ENCODE results near the gene PTGES2. TPM values are rescaled to one million over a fixed set of nuclear protein-coding genes. Genes with fewer than 3 reads are reported as not detected.

PTGES2 gene
- total RNA-seq, 2 donors from 2014 or later: 73.5 to 84.5 TPM

GRCh38 chr9:128159784-128160602, 32.5 kb upstream of the PTGES2 start, which contains the start of gene BBLN:
TSS of gene BBLN (plus strand) at chr9:128160265. CDS start at chr9:128160408, 143 bp downstream.
- peak within 1 kb of the TSS; percentile 88 for H3K9ac ChIP-seq (ENCODE audit: extremely low read depth, low read length, poor library complexity, severe bottlenecking)
- H3K27me3 Mint-ChIP-seq (ENCODE audit: insufficient read depth): peaks cover 3% of the 10 kb centered on the region
- no peaks in the 10 kb centered on the region for H3K27me3 ChIP-seq (ENCODE audit: control insufficient read depth, insufficient read depth, low read length, poor library complexity, severe bottlenecking)
- no peaks in the 10 kb centered on the region for H3K4me1 ChIP-seq (ENCODE audit: control insufficient read depth, insufficient read depth, low read length)
- no peaks in the 10 kb centered on the region for H3K9me3 ChIP-seq (ENCODE audit: control insufficient read depth, low read length)
- WGBS, 2 experiments (ENCODE audit: insufficient coverage in 1 of 2, insufficient read length in 1 of 2): 1 to 7% methylated on average over 3 to 74 of the region's 77 CpGs
- H3K4me1 Mint-ChIP-seq: peaks cover 6% of the 10 kb centered on the region
- H3K9me3 Mint-ChIP-seq: no peaks in the 10 kb centered on the region
- H3K4me3 ChIP-seq (ENCODE audit: low read length): peak within 1 kb of the TSS; percentile 95
- DNase-seq: peak; percentile 99
- H3K27ac ChIP-seq (ENCODE audit: low read depth, low read length): peak within 1 kb of the TSS; percentile 69
- no peak for TF ChIP-seq CTCF (conservative IDR thresholded peaks at IDR 0.05)
- peaks cover 21% of the 10 kb centered on the region for H3K36me3 Mint-ChIP-seq (ENCODE audit: low read depth)
- peak within 1 kb of the TSS; percentile 81 for H3K27ac Mint-ChIP-seq
- peak within 1 kb of the TSS; percentile 71 for H3K4me3 Mint-ChIP-seq
- peaks cover 28% of the 10 kb centered on the region for H3K36me3 ChIP-seq (ENCODE audit: control insufficient read depth, insufficient read depth, low read length)

- no peak for DNase-seq
- Mint-ChIP-seq H3K27me3 (ENCODE audit: insufficient read depth) (peaks cover 3% of the 10 kb centered on the region), H3K9me3 (no peaks in the 10 kb centered on the region)
These were observed 31.9 kb upstream of the PTGES2 start for GRCh38 chr9:128159522-128159783.

GRCh38 chr9:128155736-128156500, 28.4 kb upstream of the PTGES2 start:
- Mint-ChIP-seq H3K27me3 (ENCODE audit: insufficient read depth) (peaks cover 3% of the 10 kb centered on the region), H3K36me3 (ENCODE audit: low read depth) (no peaks in the 10 kb centered on the region), H3K4me3 (no peak overlapping the region), H3K27ac (no peak overlapping the region), H3K4me1 (peaks cover 2% of the 10 kb centered on the region), H3K9me3 (no peaks in the 10 kb centered on the region)
- Histone ChIP-seq H3K27ac (ENCODE audit: low read depth, low read length) (no peak overlapping the region), H3K9me3 (ENCODE audit: control insufficient read depth, low read length) (no peaks in the 10 kb centered on the region), H3K4me1 (ENCODE audit: control insufficient read depth, insufficient read depth, low read length) (no peaks in the 10 kb centered on the region), H3K27me3 (ENCODE audit: control insufficient read depth, insufficient read depth, low read length, poor library complexity, severe bottlenecking) (no peaks in the 10 kb centered on the region), H3K36me3 (ENCODE audit: control insufficient read depth, insufficient read depth, low read length) (no peaks in the 10 kb centered on the region), H3K9ac (ENCODE audit: extremely low read depth, low read length, poor library complexity, severe bottlenecking) (no peak overlapping the region), H3K4me3 (ENCODE audit: low read length) (no peak overlapping the region)
- WGBS, 2 experiments (ENCODE audit: insufficient coverage in 1 of 2, insufficient read length in 1 of 2): 91 to 94% methylated on average over 2 to 7 of the region's 7 CpGs
- no peak for DNase-seq
- no peak for TF ChIP-seq CTCF (conservative IDR thresholded peaks at IDR 0.05)

More at GRCh38 chr9:128159522-128159783, 31.9 kb upstream of the PTGES2 start:
- Histone ChIP-seq H3K4me3 (ENCODE audit: low read length) (peak overlapping the region; percentile 71), H3K9ac (ENCODE audit: extremely low read depth, low read length, poor library complexity, severe bottlenecking) (peak overlapping the region; percentile 45), H3K4me1 (ENCODE audit: control insufficient read depth, insufficient read depth, low read length) (no peaks in the 10 kb centered on the region), H3K36me3 (ENCODE audit: control insufficient read depth, insufficient read depth, low read length) (peaks cover 24% of the 10 kb centered on the region), H3K27ac (ENCODE audit: low read depth, low read length) (peak overlapping the region; percentile 69), H3K27me3 (ENCODE audit: control insufficient read depth, insufficient read depth, low read length, poor library complexity, severe bottlenecking) (no peaks in the 10 kb centered on the region), H3K9me3 (ENCODE audit: control insufficient read depth, low read length) (no peaks in the 10 kb centered on the region)
- TF ChIP-seq CTCF (conservative IDR thresholded peaks at IDR 0.05): no peak
- Mint-ChIP-seq H3K4me3 (peak overlapping the region; percentile 71), H3K36me3 (ENCODE audit: low read depth) (peaks cover 18% of the 10 kb centered on the region), H3K4me1 (peaks cover 6% of the 10 kb centered on the region), H3K27ac (peak overlapping the region; percentile 81)
- 60 to 67% methylated on average over 4 to 11 of the region's 11 CpGs for WGBS, 2 experiments (ENCODE audit: insufficient coverage in 1 of 2, insufficient read length in 1 of 2)

Data from endodermal cell (in vitro differentiated cells).